ACC112 (cell line): ENCODE results near the gene ADD2.
A peak's percentile ranks its signal among the peaks of the same experiment; 100 is the strongest.

Source experiments
- H2AFZ ChIP-seq: fragments of 200-600 bp; sonication (generic); one replicate; pipeline ENCODE4 v1.6.0; 2017; ENCODE audit warnings: antibody characterized with exemption, low read length; ENCODE audit not compliant: unreplicated experiment
- H3K27ac ChIP-seq: fragments of 200-600 bp; sonication (generic); 2 replicates; pipeline ENCODE4 v1.5.1; 2014; ENCODE audit warnings: low read depth, mild to moderate bottlenecking, antibody characterized with exemption, low read length, moderate library complexity
- H3K27me3 ChIP-seq: fragments of 200-600 bp; sonication (generic); 2 replicates; pipeline ENCODE4 v1.6.1; 2014; ENCODE audit warnings: mild to moderate bottlenecking, antibody characterized with exemption, low read length, moderate library complexity, mixed read lengths; ENCODE audit not compliant: insufficient read depth
- H3K36me3 ChIP-seq: fragments of 200-600 bp; sonication (generic); 2 replicates; pipeline ENCODE4 v1.6.1; 2016; ENCODE audit warnings: mild to moderate bottlenecking, antibody characterized with exemption, low read length, moderate library complexity, mixed read lengths; ENCODE audit not compliant: insufficient read depth
- H3K4me1 ChIP-seq: fragments of 200-600 bp; sonication (generic); one replicate; pipeline ENCODE4 v1.6.1; 2016; ENCODE audit warnings: low read length, mixed read lengths; ENCODE audit not compliant: insufficient read depth, unreplicated experiment, control insufficient read depth
- H3K4me3 ChIP-seq: fragments of 200-600 bp; sonication (generic); 2 replicates; pipeline ENCODE4 v1.5.1; 2014; ENCODE audit warnings: mild to moderate bottlenecking, low read depth, low read length
- H3K79me2 ChIP-seq: fragments of 200-600 bp; sonication (generic); one replicate; pipeline ENCODE4 v1.6.0; 2016; ENCODE audit warnings: low read length; ENCODE audit not compliant: control insufficient read depth, unreplicated experiment, insufficient read depth

The ADD2 gene

DNA sequence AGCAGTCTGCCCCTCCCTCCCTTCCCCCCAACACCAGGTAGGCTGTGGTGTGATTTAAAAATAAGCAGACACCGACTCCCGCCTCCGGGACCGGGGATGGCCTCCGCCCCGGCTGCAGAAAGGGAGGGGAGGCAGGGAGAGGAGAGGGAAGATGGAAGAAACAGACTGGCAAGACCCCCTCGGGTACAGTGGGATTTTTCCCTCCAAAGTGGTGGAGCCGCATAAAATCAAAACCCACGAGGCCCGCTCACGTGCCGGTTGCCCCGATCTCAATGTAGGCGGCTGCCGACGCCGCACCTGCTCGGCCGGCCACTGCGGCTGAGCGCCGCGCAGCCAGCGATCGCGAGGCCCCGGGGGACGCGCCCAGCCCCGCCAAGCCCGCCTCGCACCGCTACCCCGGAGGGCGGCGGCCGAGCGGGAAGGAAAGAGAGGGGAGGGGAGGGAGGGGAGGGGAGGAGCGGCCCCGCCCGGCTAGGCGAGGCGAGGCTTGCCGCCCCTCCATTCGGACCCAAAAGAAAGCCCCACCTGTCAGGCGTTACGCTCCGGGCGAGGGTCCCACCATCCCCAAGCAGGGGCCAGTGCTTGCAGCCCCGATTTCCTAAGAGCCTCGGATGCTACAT lies 811 bp downstream of the ADD2 start:
- H2AFZ ChIP-seq, result peak overlapping the region; percentile 55
- H3K27me3 ChIP-seq, result peaks cover 83% of the 10 kb centered on the region
- no peak overlapping the region for H3K27ac ChIP-seq
- H3K4me1 ChIP-seq, result no peaks in the 10 kb centered on the region
- H3K79me2 ChIP-seq, result no peaks in the 10 kb centered on the region
- H3K4me3 ChIP-seq, result peak overlapping the region; percentile 69
- no peaks in the 10 kb centered on the region for H3K36me3 ChIP-seq

DNA sequence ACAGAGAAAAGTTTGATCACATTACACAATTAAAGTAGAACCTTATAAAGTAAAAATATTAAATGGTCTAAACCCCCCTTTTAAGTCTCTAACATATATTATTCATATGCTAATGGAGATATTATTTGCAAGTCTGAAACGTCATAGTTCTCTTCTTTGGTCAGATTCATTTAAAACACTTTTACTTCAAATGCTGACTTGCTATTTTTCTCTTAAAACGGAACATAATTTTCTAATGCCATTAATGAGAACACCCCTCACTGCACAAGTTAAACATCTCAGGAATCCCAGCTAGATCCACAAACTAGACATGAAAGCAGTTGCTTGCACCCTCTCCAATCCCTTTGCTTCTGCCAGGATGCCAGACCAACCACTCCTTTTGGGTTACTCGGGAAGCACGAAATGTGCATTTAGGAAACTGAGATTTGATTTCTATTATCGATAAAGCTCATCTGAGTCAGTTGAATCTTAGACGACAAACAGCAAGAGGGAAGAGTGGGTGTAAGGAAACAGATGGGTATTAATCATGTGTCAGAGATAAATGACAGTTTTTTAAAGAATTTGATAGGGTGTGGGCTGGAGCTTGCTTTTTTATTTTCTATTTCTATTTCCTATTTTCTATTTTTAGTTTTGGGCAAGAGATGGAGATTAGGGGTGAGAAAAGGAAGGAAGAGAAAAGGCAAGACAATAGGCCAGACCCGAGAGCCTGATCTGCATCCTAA lies 1.5 kb downstream of the ADD2 start:
- Histone ChIP-seq H3K36me3 (no peaks in the 10 kb centered on the region), H3K4me1 (no peaks in the 10 kb centered on the region), H3K79me2 (no peaks in the 10 kb centered on the region), H3K4me3 (peak overlapping the region; percentile 69), H3K27me3 (peaks cover 81% of the 10 kb centered on the region), H2AFZ (no peak overlapping the region), H3K27ac (no peak overlapping the region)

DNA sequence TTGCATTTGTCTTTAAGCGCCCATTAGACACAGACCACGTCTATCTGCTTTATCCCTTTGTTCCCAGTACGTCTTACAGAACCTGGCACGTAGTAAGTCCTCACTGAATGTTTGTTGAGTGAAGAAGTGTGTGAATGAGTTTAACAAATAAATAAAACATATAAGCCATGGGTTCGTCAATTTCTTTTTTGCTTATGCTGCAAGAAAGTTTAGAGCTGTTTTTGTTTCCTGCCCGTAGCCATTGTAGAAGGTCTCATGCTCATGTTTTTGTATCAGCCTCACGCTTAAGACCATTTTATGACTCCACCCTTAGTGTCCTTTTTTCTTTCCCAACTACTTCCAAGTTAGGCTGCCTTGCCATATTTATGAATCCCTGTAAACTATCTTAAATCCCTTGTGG lies 2.5 kb downstream of the ADD2 start:
- Histone ChIP-seq H3K27me3 (peaks cover 75% of the 10 kb centered on the region), H3K79me2 (no peaks in the 10 kb centered on the region), H3K4me3 (no peak overlapping the region), H3K4me1 (no peaks in the 10 kb centered on the region), H3K27ac (no peak overlapping the region), H2AFZ (no peak overlapping the region), H3K36me3 (no peaks in the 10 kb centered on the region)

DNA sequence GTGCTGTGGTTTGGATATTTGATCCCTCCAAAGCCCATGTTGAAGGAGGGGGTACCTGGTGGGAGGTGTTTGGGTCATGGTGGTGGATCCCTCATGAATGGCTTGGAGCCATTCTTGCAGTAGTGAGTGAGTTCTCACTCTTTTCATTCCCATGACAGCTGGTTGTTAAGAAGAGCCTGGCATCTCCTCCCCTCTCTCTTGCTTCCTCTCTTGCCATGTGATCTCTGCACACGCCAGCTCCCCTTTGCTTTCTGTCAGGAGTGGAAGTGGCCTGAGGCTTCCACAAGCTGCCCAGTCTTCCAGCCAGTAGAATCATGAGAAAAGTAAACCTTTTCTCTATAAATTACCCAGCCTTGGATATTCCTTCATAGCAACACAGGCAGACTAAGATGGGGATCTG lies 8.6 kb downstream of the ADD2 start:
- no peaks in the 10 kb centered on the region for H3K79me2 ChIP-seq
- H3K27me3 ChIP-seq, result peaks cover 72% of the 10 kb centered on the region
- H3K36me3 ChIP-seq, result no peaks in the 10 kb centered on the region
- H2AFZ ChIP-seq, result no peak overlapping the region
- H3K4me1 ChIP-seq, result no peaks in the 10 kb centered on the region
- no peak overlapping the region for H3K4me3 ChIP-seq
- no peak overlapping the region for H3K27ac ChIP-seq

DNA sequence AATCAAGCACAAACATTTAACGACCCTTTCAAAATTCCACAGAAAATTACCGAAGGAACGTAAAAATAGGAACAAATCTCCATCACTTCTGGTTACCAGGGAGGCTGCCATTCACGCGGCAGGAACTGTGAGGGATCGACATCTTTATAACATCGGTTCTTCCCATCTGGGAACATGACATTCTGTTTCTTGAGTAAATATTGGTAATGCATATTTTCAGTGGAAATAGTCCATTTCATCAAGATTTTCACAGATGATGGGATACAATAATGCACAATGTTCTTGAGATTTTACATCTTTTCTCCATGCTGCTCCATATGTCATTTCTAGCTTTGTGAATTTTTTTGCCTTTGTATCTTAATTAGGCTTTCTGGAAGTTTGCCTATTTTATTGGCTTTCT lies 10.0 kb downstream of the ADD2 start:
- Histone ChIP-seq H3K27me3 (peaks cover 78% of the 10 kb centered on the region), H3K4me1 (no peaks in the 10 kb centered on the region), H2AFZ (no peak overlapping the region), H3K4me3 (no peak overlapping the region), H3K36me3 (no peaks in the 10 kb centered on the region), H3K27ac (no peak overlapping the region), H3K79me2 (no peaks in the 10 kb centered on the region)

DNA sequence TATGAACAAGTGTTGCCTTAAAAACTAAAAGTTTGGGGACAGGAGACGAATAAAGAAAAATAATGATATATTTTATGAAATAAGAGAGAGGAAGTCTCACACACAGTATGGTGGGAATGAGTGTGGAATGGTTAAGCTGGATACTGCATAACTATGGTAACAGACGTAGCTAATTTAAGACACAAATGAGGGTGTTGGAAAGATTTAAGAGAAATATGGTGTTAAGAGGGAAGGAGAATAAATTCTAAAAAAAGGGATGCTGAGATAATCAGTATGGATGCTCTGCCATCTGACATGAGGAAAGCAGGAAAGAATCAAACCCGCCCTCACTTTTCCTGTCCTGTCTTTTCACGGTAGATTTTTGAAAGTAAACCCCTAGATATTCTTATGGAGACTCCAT lies 10.6 kb downstream of the ADD2 start:
- Histone ChIP-seq H3K36me3 (no peaks in the 10 kb centered on the region), H3K79me2 (no peaks in the 10 kb centered on the region), H2AFZ (no peak overlapping the region), H3K4me3 (no peak overlapping the region), H3K4me1 (no peaks in the 10 kb centered on the region), H3K27me3 (peaks cover 84% of the 10 kb centered on the region), H3K27ac (no peak overlapping the region)

DNA sequence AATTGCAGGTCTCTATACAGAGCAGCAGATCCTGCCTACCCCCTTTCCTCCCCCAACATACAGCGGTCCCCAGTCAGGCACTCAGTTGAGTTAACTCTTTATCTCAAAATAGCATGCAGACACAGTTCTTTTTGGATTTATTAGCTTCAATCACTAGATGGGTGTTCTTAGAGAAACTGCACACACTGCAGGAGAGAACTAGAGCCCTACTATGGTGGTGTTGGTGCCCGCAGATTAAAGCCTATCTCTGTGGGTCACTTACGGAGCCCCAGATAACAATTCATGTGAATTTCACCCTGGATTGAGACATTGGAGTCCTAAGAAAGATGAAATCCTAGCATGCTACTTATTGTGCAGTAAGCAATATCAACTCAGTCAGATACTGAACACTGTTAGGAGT lies 11.9 kb downstream of the ADD2 start:
- Histone ChIP-seq H3K79me2 (no peaks in the 10 kb centered on the region), H3K4me3 (no peak overlapping the region), H3K36me3 (no peaks in the 10 kb centered on the region), H3K4me1 (no peaks in the 10 kb centered on the region), H3K27ac (no peak overlapping the region), H2AFZ (no peak overlapping the region), H3K27me3 (peaks cover 90% of the 10 kb centered on the region)

DNA sequence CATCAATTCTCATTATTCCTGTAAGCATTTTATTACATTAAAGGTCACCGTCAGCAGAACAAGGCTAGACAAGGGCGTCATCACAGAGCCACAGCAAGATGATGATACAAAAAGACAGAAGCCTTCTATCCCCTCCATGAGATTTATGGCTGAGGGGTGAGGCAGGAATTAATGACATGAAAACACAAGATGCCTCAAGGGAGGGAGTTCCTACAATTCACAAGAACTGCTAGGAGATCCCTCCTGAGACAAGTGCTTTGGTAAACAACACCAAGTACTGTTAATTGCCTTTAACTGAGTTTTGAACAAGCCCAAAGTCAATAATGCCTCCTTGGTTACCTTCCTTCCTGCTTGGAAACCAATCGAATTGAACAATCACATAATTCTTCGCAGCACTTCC lies 14.1 kb downstream of the ADD2 start:
- H3K4me3 ChIP-seq, result no peak overlapping the region
- H3K27ac ChIP-seq, result no peak overlapping the region
- H3K79me2 ChIP-seq, result no peaks in the 10 kb centered on the region
- H3K36me3 ChIP-seq, result no peaks in the 10 kb centered on the region
- no peaks in the 10 kb centered on the region for H3K4me1 ChIP-seq
- peaks cover 93% of the 10 kb centered on the region for H3K27me3 ChIP-seq
- no peak overlapping the region for H2AFZ ChIP-seq

DNA sequence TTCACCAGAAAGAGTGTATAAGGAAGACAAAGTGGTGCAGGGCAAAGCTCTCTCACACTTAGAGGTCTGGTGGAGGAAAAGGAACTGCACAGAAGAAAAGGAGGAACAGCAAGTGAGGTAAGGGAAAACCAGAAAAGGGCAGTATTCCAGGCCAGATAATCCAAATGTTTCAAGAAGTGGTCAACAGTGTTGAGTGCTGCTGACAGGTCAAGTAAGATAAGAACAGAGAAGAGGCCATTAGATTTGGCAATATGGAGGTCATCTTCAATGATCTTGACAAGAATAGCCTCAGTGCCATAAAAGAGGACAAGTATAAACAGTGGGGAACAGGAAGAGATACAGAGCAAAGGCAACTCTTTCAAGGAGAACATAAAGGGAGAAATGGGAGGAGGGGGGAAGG lies 15.0 kb downstream of the ADD2 start:
- H3K4me1 ChIP-seq, result no peaks in the 10 kb centered on the region
- no peaks in the 10 kb centered on the region for H3K36me3 ChIP-seq
- H3K27me3 ChIP-seq, result peaks cover 91% of the 10 kb centered on the region
- no peak overlapping the region for H3K27ac ChIP-seq
- H3K79me2 ChIP-seq, result no peaks in the 10 kb centered on the region
- H3K4me3 ChIP-seq, result no peak overlapping the region
- H2AFZ ChIP-seq, result no peak overlapping the region

DNA sequence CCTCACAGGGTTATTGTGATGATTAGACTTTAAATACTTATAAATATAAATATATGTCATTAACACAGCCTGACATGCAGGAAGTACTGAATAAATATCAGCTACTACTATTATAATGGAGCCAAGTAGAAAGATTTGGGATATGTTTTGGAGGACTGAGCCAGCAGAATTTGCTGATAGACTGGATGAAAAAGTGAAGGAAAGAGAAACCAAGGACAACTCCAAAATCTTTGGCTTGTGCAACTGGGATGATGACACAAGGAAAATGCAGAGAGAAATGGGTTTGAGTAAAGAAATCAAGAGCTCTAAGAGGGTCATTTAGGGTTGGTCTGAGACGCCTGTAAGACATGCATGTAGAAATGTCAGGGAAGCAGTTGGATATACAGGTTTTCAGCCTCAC lies 15.6 kb downstream of the ADD2 start:
- Histone ChIP-seq H3K27me3 (peaks cover 90% of the 10 kb centered on the region), H3K79me2 (no peaks in the 10 kb centered on the region), H3K36me3 (no peaks in the 10 kb centered on the region), H3K4me3 (no peak overlapping the region), H3K4me1 (no peaks in the 10 kb centered on the region), H2AFZ (no peak overlapping the region), H3K27ac (no peak overlapping the region)

DNA sequence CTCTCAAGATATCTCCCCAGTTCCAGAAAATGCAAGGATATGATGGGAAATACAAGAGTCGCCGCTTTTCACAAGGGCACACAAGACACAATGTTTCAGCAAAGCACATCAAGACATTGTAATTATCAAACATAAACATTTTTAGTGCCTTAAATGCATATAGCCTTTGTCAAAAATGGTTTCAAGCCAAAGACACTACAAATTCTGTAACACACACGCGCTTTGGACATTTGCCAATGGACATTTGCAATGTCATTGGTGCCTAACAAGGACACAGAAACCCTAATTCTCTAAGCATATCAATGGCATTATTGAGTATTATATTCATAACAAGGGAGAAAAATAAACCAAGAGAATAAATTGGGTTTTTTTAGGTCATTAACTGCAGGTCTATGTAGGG lies 16.1 kb downstream of the ADD2 start:
- H3K79me2 ChIP-seq, result no peaks in the 10 kb centered on the region

More for the DNA sequence above, 16.1 kb downstream of the ADD2 start:
- H3K27me3 ChIP-seq, result peaks cover 85% of the 10 kb centered on the region
- H3K4me1 ChIP-seq, result no peaks in the 10 kb centered on the region
- H3K36me3 ChIP-seq, result no peaks in the 10 kb centered on the region
- no peak overlapping the region for H2AFZ ChIP-seq
- H3K4me3 ChIP-seq, result no peak overlapping the region
- no peak overlapping the region for H3K27ac ChIP-seq
